OCI-LY1 (cell line): ENCODE measurements around the gene MXRA8.

Experiments
- H2AFZ ChIP-seq: fragments of 200-600 bp; sonication (generic), shearing (Covaris generic); 2 replicates; pipeline ENCODE4 v1.6.0; 2014; ENCODE audit warnings: antibody characterized with exemption, mild to moderate bottlenecking, low read length
- H3F3A ChIP-seq: fragments of 200-600 bp; sonication (generic), shearing (Covaris generic); 2 replicates; pipeline ENCODE4 v1.6.0; 2014; ENCODE audit warnings: mild to moderate bottlenecking, antibody characterized with exemption, low read length, moderate library complexity; ENCODE audit not compliant: insufficient read depth
- H3K27ac ChIP-seq: fragments of 200-600 bp; sonication (generic); 2 replicates; pipeline ENCODE4 v1.5.1; 2014; ENCODE audit warnings: low read length, mixed run types, mild to moderate bottlenecking, low read depth; ENCODE audit not compliant: poor library complexity, severe bottlenecking
- H3K27me3 ChIP-seq: fragments of 200-600 bp; sonication (generic); 2 replicates; pipeline ENCODE4 v1.6.0; 2014; ENCODE audit warnings: antibody characterized with exemption, mild to moderate bottlenecking, low read length, moderate library complexity; ENCODE audit not compliant: insufficient read depth
- H3K36me3 ChIP-seq: fragments of 200-600 bp; sonication (generic); 2 replicates; pipeline ENCODE4 v1.6.1; 2014; ENCODE audit warnings: mild to moderate bottlenecking, antibody characterized with exemption, low read length, moderate library complexity, mixed read lengths; ENCODE audit not compliant: insufficient read depth
- H3K4me1 ChIP-seq: fragments of 200-600 bp; sonication (generic); 2 replicates; pipeline ENCODE4 v1.5.1; 2014; ENCODE audit warnings: mild to moderate bottlenecking, low read length, moderate library complexity; ENCODE audit not compliant: insufficient read depth, severe bottlenecking
- H3K4me2 ChIP-seq: fragments of 200-600 bp; sonication (generic), shearing (Covaris generic); 2 replicates; pipeline ENCODE4 v1.6.1; 2014; ENCODE audit warnings: low read length
- H3K4me3 ChIP-seq: fragments of 200-600 bp; sonication (generic); 2 replicates; pipeline ENCODE4 v1.5.1; 2014; ENCODE audit warnings: low read length, low read depth, mild to moderate bottlenecking, mixed read lengths; ENCODE audit not compliant: poor library complexity, severe bottlenecking
- H3K79me2 ChIP-seq: fragments of 200-600 bp; shearing (Covaris generic); 2 replicates; pipeline ENCODE4 v1.6.1; 2016; ENCODE audit warnings: mixed run types, low read length, mixed read lengths; ENCODE audit not compliant: insufficient read depth
- H3K9ac ChIP-seq: fragments of 200-600 bp; sonication (generic), shearing (Covaris generic); 2 replicates; pipeline ENCODE4 v1.6.1; 2014; ENCODE audit warnings: mild to moderate bottlenecking, low read length, mixed read lengths
- H3K9me2 ChIP-seq: fragments of 200-600 bp; sonication (generic), shearing (Covaris generic); 2 replicates; pipeline ENCODE4 v1.6.1; 2014; ENCODE audit warnings: low read depth, mild to moderate bottlenecking, low read length, mixed read lengths
- H3K9me3 ChIP-seq: fragments of 200-600 bp; shearing (Covaris generic); 2 replicates; pipeline ENCODE4 v1.6.1; 2014; ENCODE audit warnings: low read length, mixed read lengths
- H4K20me1 ChIP-seq: fragments of 200-600 bp; sonication (generic), shearing (Covaris generic); 2 replicates; pipeline ENCODE4 v1.6.0; 2016; ENCODE audit warnings: mild to moderate bottlenecking, low read length; ENCODE audit not compliant: insufficient read depth
- EZH2 ChIP-seq: fragments of 200-600 bp; sonication (generic), shearing (Covaris generic); IDR thresholded peaks from 2 replicates; pipeline ENCODE4 v1.8.0; 2017; ENCODE audit warnings: borderline replicate concordance, mixed run types, mild to moderate bottlenecking, antibody characterized with exemption, low read length, moderate library complexity, mixed read lengths
- TF ChIP-seq, protein P1 (sequence below): fragments of 200-600 bp; sonication (generic), shearing (Covaris generic); IDR thresholded peaks from 2 replicates; pipeline ENCODE4 v1.5.1; 2017; ENCODE audit warnings: mild to moderate bottlenecking, antibody characterized with exemption, low read length, moderate library complexity, mixed read lengths

Gene MXRA8

GRCh38 chr1:1346501-1346890 is 11.9 kb downstream of the MXRA8 start:
- no peaks in the 10 kb centered on the region; the same call in 1 of the 2 replicates for H3K27me3 ChIP-seq
- H2AFZ ChIP-seq, result no peak overlapping the region
- no peaks in the 10 kb centered on the region for H3K9me3 ChIP-seq
- TF ChIP-seq, protein P1, sequence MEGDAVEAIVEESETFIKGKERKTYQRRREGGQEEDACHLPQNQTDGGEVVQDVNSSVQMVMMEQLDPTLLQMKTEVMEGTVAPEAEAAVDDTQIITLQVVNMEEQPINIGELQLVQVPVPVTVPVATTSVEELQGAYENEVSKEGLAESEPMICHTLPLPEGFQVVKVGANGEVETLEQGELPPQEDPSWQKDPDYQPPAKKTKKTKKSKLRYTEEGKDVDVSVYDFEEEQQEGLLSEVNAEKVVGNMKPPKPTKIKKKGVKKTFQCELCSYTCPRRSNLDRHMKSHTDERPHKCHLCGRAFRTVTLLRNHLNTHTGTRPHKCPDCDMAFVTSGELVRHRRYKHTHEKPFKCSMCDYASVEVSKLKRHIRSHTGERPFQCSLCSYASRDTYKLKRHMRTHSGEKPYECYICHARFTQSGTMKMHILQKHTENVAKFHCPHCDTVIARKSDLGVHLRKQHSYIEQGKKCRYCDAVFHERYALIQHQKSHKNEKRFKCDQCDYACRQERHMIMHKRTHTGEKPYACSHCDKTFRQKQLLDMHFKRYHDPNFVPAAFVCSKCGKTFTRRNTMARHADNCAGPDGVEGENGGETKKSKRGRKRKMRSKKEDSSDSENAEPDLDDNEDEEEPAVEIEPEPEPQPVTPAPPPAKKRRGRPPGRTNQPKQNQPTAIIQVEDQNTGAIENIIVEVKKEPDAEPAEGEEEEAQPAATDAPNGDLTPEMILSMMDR, result no peak
- TF ChIP-seq EZH2, result no peak
- no peak overlapping the region for H3K27ac ChIP-seq
- H3K9me2 ChIP-seq, result no peaks in the 10 kb centered on the region
- no peak overlapping the region for H3K9ac ChIP-seq
- no peaks in the 10 kb centered on the region for H3K79me2 ChIP-seq
- no peak overlapping the region for H3K4me3 ChIP-seq
- H4K20me1 ChIP-seq, result peaks cover 2% of the 10 kb centered on the region; the same call in 1 of the 2 replicates
- no peak overlapping the region for H3K4me2 ChIP-seq
- no peaks in the 10 kb centered on the region; the same call in 1 of the 2 replicates for H3K36me3 ChIP-seq
- H3K4me1 ChIP-seq, result peaks cover 14% of the 10 kb centered on the region
- no peaks in the 10 kb centered on the region for H3F3A ChIP-seq

- Histone ChIP-seq H3K9ac (no peak overlapping the region), H2AFZ (no peak overlapping the region), H3K27me3 (no peaks in the 10 kb centered on the region; the same call in 1 of the 2 replicates), H3K9me2 (no peaks in the 10 kb centered on the region), H4K20me1 (peaks cover 2% of the 10 kb centered on the region; the same call in 1 of the 2 replicates), H3K4me2 (no peak overlapping the region), H3K79me2 (no peaks in the 10 kb centered on the region), H3K27ac (no peak overlapping the region), H3K4me3 (no peak overlapping the region), H3K9me3 (no peaks in the 10 kb centered on the region), H3K36me3 (no peaks in the 10 kb centered on the region; the same call in 1 of the 2 replicates), H3F3A (no peaks in the 10 kb centered on the region), H3K4me1 (peaks cover 14% of the 10 kb centered on the region)
- TF ChIP-seq EZH2, result no peak
- TF ChIP-seq, protein P1, result no peak
These were observed 12.4 kb downstream of the MXRA8 start for GRCh38 chr1:1345860-1346500.

GRCh38 chr1:1345384-1345783 is 13.0 kb downstream of the MXRA8 start:
- H3K9ac ChIP-seq, result no peak overlapping the region
- H3K9me3 ChIP-seq, result no peaks in the 10 kb centered on the region
- peaks cover 14% of the 10 kb centered on the region for H3K4me1 ChIP-seq
- H3K4me2 ChIP-seq, result no peak overlapping the region
- no peaks in the 10 kb centered on the region for H3K9me2 ChIP-seq
- H4K20me1 ChIP-seq, result peaks cover 2% of the 10 kb centered on the region; the same call in 1 of the 2 replicates
- no peaks in the 10 kb centered on the region for H3K79me2 ChIP-seq
- H2AFZ ChIP-seq, result no peak overlapping the region
- H3K27ac ChIP-seq, result no peak overlapping the region
- no peak overlapping the region for H3K4me3 ChIP-seq
- H3K27me3 ChIP-seq, result no peaks in the 10 kb centered on the region; the same call in 1 of the 2 replicates
- no peaks in the 10 kb centered on the region; the same call in 1 of the 2 replicates for H3K36me3 ChIP-seq
- TF ChIP-seq EZH2, result no peak
- TF ChIP-seq, protein P1, result no peak
- H3F3A ChIP-seq, result no peaks in the 10 kb centered on the region
